Stimulated activated CD8-positive, alpha-beta memory T cell treated with anti-CD3 and anti-CD28 coated beads, Interleukin-12 subunit alpha, Interleukin-12 subunit beta, amount 100 ng/mL, for 24 hours (primary cell): Measurements from ENCODE around the gene NCOR1.
"Not testable (repeated sequence)": the region's sequence is repeated elsewhere in the genome, so short reads cannot be mapped to it uniquely, and the experiment has no call there.

Experiments used
- DNase-seq: peaks from one replicate; pipeline ENCODE4 v3.0.0-alpha.2; 2020; ENCODE audit errors: extremely low read depth

Gene NCOR1

DNA sequence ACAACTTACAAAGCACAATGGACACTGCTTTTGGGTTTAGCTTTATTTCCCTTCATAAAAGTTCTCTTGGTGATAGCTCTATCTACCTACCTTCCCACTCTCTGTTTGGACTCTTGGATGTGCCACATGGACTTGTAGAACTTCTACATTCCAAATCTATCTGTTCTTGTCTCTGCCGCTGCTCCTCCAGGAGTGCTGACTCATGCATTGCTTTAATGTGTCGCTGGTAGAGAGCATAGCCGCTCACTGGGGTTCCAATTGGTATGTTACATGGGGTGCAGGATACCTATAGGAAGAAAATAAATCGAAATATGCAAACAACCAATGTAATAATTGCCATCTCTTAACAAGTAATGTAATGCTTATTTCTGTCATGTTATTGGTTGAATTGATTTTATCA is 123.6 kb downstream of the NCOR1 start:
- no peak for DNase-seq

DNA sequence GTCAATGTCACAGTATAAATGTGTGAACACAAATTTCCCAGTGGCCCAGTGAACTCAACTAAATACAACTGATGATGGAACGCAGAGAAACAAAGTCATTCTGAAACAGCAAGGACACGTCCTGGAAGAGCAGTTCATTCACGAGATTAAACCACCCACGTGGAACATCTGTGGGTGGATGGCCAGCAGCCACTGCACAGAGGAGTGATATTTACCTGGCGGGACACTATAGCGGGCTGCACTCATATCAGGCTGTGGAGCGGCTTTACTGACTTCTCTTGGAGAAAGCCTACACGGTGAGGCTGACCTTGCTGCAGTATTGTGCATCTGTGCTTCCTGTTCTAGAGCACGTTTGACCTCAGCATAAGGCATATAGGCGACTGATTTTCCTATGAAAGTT is 128.4 kb downstream of the NCOR1 start:
- no peak for DNase-seq

GRCh38 chr17:16085066-16085699 is 130.2 kb downstream of the NCOR1 start:
- DNase-seq = no peak

DNA sequence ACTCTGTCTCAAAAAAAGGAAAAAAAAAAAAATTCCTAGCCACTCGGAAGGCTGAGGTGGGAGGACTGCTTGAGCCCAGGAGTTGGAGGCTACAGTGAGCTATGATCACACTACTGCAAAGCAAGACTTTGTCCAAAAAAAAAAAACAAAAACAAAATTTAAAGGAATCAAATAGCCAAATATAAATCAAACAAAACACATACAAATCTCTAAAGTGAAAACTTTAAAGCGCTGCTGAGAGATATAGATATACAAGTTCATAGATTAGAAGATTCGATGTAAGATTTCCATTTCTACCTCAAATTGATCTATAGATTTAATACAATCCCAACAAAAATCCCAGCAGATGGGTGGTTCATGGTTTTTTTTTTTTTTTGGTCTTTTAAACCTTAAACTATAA is 132.1 kb downstream of the NCOR1 start:
- DNase-seq = no peak

- DNase-seq = no peak
These were observed 133.7 kb downstream of the NCOR1 start for GRCh38 chr17:16081507-16082087.

GRCh38 chr17:16080366-16080765 is 135.0 kb downstream of the NCOR1 start:
- DNase-seq = no peak

DNA sequence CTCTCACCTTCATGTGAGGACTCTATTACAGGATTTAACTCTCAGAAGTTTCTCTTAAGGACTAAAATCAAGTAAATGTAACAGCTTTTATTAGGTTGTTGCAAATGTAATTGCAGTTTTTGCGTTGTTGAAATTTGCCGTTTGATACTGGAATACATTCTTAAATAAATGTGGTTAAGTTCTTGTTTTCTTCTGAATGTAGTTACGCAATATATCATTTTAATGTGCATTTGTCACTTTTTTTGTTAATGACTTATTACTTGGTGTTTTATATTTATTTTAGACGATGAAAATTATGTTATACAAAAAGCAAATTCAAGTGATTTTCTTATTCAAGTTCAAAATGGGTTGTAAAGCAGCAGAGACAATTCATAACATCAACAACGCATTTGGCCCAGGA is 139.4 kb downstream of the NCOR1 start:
- no peak for DNase-seq

- DNase-seq = no peak
These were observed 140.9 kb downstream of the NCOR1 start for GRCh38 chr17:16074423-16074822.

- DNase-seq = no peak
These were observed 141.5 kb downstream of the NCOR1 start for GRCh38 chr17:16073845-16074244.

GRCh38 chr17:16072031-16072430 is 143.3 kb downstream of the NCOR1 start:
- no peak for DNase-seq

DNA sequence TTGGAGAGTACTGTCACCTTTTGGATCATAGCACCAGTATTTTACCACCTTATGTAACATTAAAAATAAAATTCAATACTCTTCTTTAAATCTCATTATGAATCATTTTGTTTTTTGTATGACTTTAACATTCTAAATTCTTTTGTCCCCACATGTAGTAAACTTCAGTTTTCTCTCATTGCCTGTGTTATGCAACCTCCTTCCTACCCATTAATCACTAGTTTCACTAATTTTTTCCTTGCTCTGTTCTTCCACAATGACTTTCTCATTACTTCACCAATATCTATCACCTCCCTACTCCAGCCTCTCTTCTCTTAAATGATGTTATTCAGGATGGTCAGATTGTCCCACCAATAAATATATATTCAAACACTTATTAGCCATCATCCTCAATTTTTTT is 147.0 kb downstream of the NCOR1 start:
- no peak for DNase-seq

DNA sequence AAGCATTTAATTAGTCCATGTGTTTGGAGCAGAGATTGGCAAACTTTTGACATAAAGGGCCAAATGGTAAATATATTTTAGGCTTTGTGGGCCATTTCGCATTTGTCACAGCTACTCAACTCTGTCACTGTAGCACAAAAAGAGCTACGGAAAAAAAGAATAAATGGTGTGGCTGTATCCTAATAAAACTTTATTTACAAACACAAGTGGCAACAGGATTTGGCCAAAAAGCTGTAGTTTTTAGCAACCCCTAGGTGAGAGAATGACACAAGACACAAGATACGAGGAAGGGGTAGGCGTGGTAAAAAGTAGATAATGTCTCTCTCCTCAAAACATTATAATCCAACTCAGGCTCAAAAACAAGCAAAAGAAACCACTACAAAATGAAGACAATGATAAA is 149.2 kb downstream of the NCOR1 start:
- DNase-seq = no peak

GRCh38 chr17:16061631-16062030 is 153.7 kb downstream of the NCOR1 start:
- no peak for DNase-seq

- DNase-seq = not testable (repeated sequence)
These were observed 160.2 kb downstream of the NCOR1 start for GRCh38 chr17:16055139-16055538.

DNA sequence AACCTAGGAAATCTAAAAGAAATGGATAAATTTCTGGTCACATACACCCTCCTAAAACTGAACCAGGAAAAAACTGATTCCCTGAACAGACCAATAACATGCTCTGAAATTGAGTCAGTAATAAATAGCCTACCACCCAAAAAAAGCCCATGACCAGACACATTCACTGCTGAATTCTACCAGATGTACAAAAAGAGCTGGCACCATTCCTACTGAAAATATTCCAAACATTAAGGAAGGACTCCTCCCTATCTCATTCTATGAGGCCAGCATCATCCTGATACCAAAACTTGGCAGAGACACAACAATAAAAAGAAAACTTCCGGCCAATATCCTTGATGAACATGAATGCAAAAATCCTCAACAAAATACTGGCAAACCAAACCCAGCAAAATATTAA is 162.8 kb downstream of the NCOR1 start:
- DNase-seq = no peak

DNA sequence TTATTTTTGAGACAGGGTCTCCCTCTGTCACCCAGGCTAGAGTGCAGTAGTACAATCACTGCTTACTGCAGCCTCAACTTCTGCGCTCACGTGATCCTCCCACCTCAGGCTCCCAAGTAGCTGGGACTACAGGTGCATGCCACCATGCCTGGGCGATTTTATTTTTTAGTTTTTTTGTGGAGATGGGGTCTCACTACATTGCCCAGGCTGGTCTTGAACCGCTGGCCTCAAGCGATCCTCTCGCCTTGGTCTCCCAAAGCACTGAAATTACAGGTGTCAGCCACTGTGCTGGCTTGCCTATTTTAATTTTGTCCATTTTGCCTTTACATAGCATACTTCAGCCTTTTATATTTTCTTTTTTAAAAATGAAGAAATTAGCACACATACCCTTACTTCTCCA is 164.5 kb downstream of the NCOR1 start:
- no peak for DNase-seq

DNA sequence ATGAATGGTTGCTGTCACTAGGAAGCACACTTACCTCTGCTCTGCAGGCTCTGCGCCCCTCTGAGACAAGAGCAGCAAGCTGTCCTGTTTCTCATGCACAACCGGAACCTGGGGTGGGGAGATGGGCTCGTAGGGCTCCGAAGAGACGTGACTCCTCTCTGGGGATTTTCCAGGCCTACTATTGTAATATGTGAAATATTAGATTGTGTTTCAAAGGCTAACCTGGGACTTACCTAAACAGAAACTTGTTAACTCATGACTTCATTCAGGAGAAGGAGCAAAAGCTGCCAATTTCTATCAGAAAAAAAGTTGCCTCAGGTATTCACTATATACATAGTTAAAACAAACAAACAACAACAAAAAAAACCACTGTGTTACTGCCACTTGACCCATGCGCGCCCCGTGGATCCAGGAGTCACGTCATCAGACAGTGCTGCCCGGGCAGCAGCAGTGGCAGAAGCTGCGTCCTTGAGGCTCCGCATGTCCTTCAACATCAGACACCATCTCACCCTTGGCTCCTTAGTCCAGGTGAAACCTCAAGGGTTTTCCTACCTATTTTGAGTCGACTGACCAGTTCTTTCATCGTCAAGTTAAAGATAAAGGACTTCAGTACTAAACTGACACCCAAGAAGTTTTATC is 166.4 kb downstream of the NCOR1 start:
- no peak for DNase-seq

DNA sequence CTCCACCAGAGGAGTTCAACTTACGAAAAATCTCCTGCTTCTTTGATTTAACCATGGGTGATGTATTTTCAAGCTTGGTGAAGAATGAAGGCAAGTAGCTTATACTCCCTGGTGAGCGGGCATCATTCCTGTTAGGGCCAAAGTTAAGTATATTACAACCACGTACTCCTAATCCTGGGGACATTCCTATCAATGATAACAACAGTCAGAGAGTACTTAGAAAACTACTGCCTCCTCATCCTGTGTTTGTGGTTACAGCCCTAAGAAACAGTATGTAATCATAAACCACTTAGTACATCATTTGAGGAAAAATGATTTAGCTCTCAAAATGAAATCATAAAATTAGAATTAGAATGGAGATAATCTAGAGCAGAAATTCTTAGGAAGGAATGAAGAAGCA is 168.4 kb downstream of the NCOR1 start:
- no peak for DNase-seq

- no peak for DNase-seq
These were observed 170.8 kb downstream of the NCOR1 start for GRCh38 chr17:16044487-16044886.

- DNase-seq = no peak
These were observed 174.6 kb downstream of the NCOR1 start for GRCh38 chr17:16040710-16041251.

GRCh38 chr17:16037636-16038035 is 177.7 kb downstream of the NCOR1 start:
- no peak for DNase-seq

- no peak for DNase-seq
These were observed 179.1 kb downstream of the NCOR1 start for GRCh38 chr17:16036261-16036660.

- DNase-seq = no peak
These were observed 181.5 kb downstream of the NCOR1 start for GRCh38 chr17:16033729-16034349.
